Brain microvascular endothelial cell (primary cell): ENCODE measurements around the gene BICRA.
A peak's percentile ranks its signal among the peaks of the same experiment; 100 is the strongest.

Experiments used
- DNase-seq: peaks from one replicate; pipeline ENCODE4 v3.0.0-alpha.2; 2020
- H3K27ac ChIP-seq: fragments of 250-450 bp; sonication (Bioruptor Pico); 2 replicates; pipeline ENCODE4 v1.5.1; 2020; ENCODE audit warnings: mild to moderate bottlenecking, moderate library complexity
- H3K27me3 ChIP-seq: fragments of 250-450 bp; sonication (Bioruptor Pico); replicated peaks from 2 replicates; pipeline ENCODE4 v1.5.1; 2020; ENCODE audit warnings: mild to moderate bottlenecking
- H3K36me3 ChIP-seq: fragments of 250-450 bp; sonication (Bioruptor Pico); replicated peaks from 2 replicates; pipeline ENCODE4 v1.5.1; 2020; ENCODE audit warnings: mild to moderate bottlenecking
- H3K4me3 ChIP-seq: 2 replicates; pipeline ENCODE4 v1.5.1; 2011; ENCODE audit warnings: low read depth, mild to moderate bottlenecking, control low read depth, low read length, moderate library complexity
- CTCF ChIP-seq: IDR thresholded peaks from 2 replicates; pipeline ENCODE4 v1.5.1; 2011; ENCODE audit warnings: low read depth, mild to moderate bottlenecking, moderate library complexity, low read length, control low read depth, inconsistent platforms; ENCODE audit errors: missing control alignments
- in situ Hi-C: cut with HindIII; loops from 2 replicates; pipeline ENCODE4 v1.10.0; 2017; ENCODE audit warnings: low sequenced_read_pairs, low pct_ligation_motif_present

The BICRA gene

GRCh38 chr19:47658431-47659348 lies 49.8 kb downstream of the BICRA start:
- no peak for TF ChIP-seq CTCF
- Histone ChIP-seq H3K4me3 (no peak overlapping the region), H3K36me3 (no peaks in the 10 kb centered on the region), H3K27me3 (no peaks in the 10 kb centered on the region), H3K27ac (peak overlapping the region; percentile 71)
- in situ Hi-C loops, result no loop called here
- peak; percentile 61 for DNase-seq

- no peak for DNase-seq
- Histone ChIP-seq H3K36me3 (no peaks in the 10 kb centered on the region), H3K4me3 (no peak overlapping the region), H3K27me3 (no peaks in the 10 kb centered on the region), H3K27ac (no peak overlapping the region)
- in situ Hi-C loops, result no loop called here
- no peak for TF ChIP-seq CTCF
Measured at GRCh38 chr19:47660435-47660832, 51.5 kb downstream of the BICRA start.

- no peaks in the 10 kb centered on the region for H3K36me3 ChIP-seq
- no peak for DNase-seq
- no peak for TF ChIP-seq CTCF
- H3K27me3 ChIP-seq, result no peaks in the 10 kb centered on the region
- no peak overlapping the region for H3K4me3 ChIP-seq
- H3K27ac ChIP-seq, result peak overlapping the region; percentile 99
- in situ Hi-C loops, result no loop called here
Measured at GRCh38 chr19:47661161-47661560, 52.2 kb downstream of the BICRA start.

GRCh38 chr19:47661611-47662010 lies 52.7 kb downstream of the BICRA start:
- peak overlapping the region; percentile 99 for H3K27ac ChIP-seq
- no peaks in the 10 kb centered on the region for H3K27me3 ChIP-seq
- in situ Hi-C loops, result no loop called here
- peak; percentile 48 for DNase-seq
- TF ChIP-seq CTCF, result no peak
- no peak overlapping the region for H3K4me3 ChIP-seq
- no peaks in the 10 kb centered on the region for H3K36me3 ChIP-seq

GRCh38 chr19:47663435-47663910 lies 54.5 kb downstream of the BICRA start:
- H3K4me3 ChIP-seq, result peak overlapping the region; percentile 25

More at GRCh38 chr19:47663435-47663910, 54.5 kb downstream of the BICRA start:
- DNase-seq, result peak; percentile 86
- TF ChIP-seq CTCF, result no peak
- in situ Hi-C loops, result no loop called here
- Histone ChIP-seq H3K27ac (peak overlapping the region; percentile 99), H3K36me3 (no peaks in the 10 kb centered on the region), H3K27me3 (no peaks in the 10 kb centered on the region)
